Uterus (tissue), 2 donors: Measurements from ENCODE around the gene TNFRSF14.

ENCODE experiments used
- POLR2A ChIP-seq, 2 donors: fragments of 450-650 bp; IDR thresholded peaks; one replicate each; pipeline ENCODE4 v1.6.1; 2016; ENCODE audit warnings: antibody characterized with exemption in 2 of 2, mild to moderate bottlenecking in 1 of 2, moderate library complexity in 1 of 2
- TF ChIP-seq, protein P1 (sequence below), 4 experiments: fragments of 200-600 bp in 2 of 4; fragments of 450-650 bp in 2 of 4; sonication (generic) in 2 of 4; IDR thresholded peaks; one replicate each; pipeline ENCODE4 v1.5.1; 2016 to 2019; ENCODE audit warnings: antibody characterized with exemption in 4 of 4, mild to moderate bottlenecking in 2 of 4, moderate library complexity in 1 of 4

DNA sequence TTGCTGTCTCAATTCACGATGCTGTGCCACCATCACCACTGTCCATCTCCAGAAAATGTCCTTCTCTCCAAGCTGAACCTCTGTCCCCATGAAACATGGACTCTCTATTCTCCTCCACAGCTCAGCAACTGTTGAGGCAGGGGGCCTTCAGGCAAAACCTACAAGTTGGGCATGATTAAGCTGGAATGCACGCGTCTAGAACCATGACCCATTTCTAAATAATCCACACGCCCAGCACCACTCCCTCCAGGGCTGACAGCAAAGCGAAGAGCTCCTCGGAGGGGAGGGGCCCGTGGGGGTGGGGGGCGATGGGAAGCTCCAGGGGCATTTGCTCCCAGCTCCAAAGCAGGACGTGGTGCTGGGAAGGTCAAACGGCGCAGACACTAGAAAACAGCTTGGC is 22.8 kb upstream of the TNFRSF14 start:
- TF ChIP-seq, protein P1, sequence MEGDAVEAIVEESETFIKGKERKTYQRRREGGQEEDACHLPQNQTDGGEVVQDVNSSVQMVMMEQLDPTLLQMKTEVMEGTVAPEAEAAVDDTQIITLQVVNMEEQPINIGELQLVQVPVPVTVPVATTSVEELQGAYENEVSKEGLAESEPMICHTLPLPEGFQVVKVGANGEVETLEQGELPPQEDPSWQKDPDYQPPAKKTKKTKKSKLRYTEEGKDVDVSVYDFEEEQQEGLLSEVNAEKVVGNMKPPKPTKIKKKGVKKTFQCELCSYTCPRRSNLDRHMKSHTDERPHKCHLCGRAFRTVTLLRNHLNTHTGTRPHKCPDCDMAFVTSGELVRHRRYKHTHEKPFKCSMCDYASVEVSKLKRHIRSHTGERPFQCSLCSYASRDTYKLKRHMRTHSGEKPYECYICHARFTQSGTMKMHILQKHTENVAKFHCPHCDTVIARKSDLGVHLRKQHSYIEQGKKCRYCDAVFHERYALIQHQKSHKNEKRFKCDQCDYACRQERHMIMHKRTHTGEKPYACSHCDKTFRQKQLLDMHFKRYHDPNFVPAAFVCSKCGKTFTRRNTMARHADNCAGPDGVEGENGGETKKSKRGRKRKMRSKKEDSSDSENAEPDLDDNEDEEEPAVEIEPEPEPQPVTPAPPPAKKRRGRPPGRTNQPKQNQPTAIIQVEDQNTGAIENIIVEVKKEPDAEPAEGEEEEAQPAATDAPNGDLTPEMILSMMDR (IDR thresholded peaks at IDR 0.05) = no peak
- TF ChIP-seq POLR2A (IDR thresholded peaks at IDR 0.05) = no peak
